DMS153 treated with DMSO at 0.1 percent for 48 hours (cell line): Measurements from ENCODE around the gene TPRA1.
A peak's percentile ranks its signal among the peaks of the same experiment; 100 is the strongest.

Source experiments
- DNase-seq: peaks from one replicate; lab custom pipeline; 2025; ENCODE audit not compliant: unreplicated experiment; lab: John Stamatoyannopoulos, UW

Gene TPRA1

GRCh38 chr3:127566833-127567232 lies 23.7 kb downstream of the TPRA1 start:
- no peak for DNase-seq

GRCh38 chr3:127565711-127566110 lies 24.8 kb downstream of the TPRA1 start:
- no peak for DNase-seq

GRCh38 chr3:127560051-127560787 lies 30.3 kb downstream of the TPRA1 start:
- no peak for DNase-seq

- DNase-seq: no peak
Measured at GRCh38 chr3:127556565-127556964, 34.0 kb downstream of the TPRA1 start.

GRCh38 chr3:127555108-127555507 lies 35.4 kb downstream of the TPRA1 start:
- DNase-seq: no peak

GRCh38 chr3:127552038-127552437 lies 38.5 kb downstream of the TPRA1 start:
- no peak for DNase-seq

- DNase-seq: no peak
Measured at GRCh38 chr3:127551178-127551577, 39.4 kb downstream of the TPRA1 start.

GRCh38 chr3:127550468-127551157 lies 39.9 kb downstream of the TPRA1 start:
- no peak for DNase-seq

- no peak for DNase-seq
Measured at GRCh38 chr3:127549826-127550467, 40.6 kb downstream of the TPRA1 start.

GRCh38 chr3:127547761-127548605 lies 42.5 kb downstream of the TPRA1 start:
- DNase-seq: peak; percentile 20

GRCh38 chr3:127546970-127547733 lies 43.4 kb downstream of the TPRA1 start:
- no peak for DNase-seq

- DNase-seq: no peak
Measured at GRCh38 chr3:127546554-127546953, 44.0 kb downstream of the TPRA1 start.

- no peak for DNase-seq
Measured at GRCh38 chr3:127545711-127546457, 44.6 kb downstream of the TPRA1 start.

- no peak for DNase-seq
Measured at GRCh38 chr3:127545216-127545615, 45.3 kb downstream of the TPRA1 start.

- DNase-seq: no peak
Measured at GRCh38 chr3:127544803-127545201, 45.7 kb downstream of the TPRA1 start.

- DNase-seq: peak; percentile 61
Measured at GRCh38 chr3:127544192-127544802, 46.2 kb downstream of the TPRA1 start.

- no peak for DNase-seq
Measured at GRCh38 chr3:127543441-127543840, 47.1 kb downstream of the TPRA1 start.

GRCh38 chr3:127542441-127542952 lies 48.0 kb downstream of the TPRA1 start:
- peak; percentile 88 for DNase-seq

GRCh38 chr3:127541320-127541719 lies 49.2 kb downstream of the TPRA1 start:
- DNase-seq: no peak
